DMS 273 treated with DMSO at 0.1 percent for 48 hours (cell line): ENCODE measurements around the gene RAB40C.

Experiments used
- DNase-seq: peaks from one replicate; lab custom pipeline; 2025; lab: John Stamatoyannopoulos, UW

The RAB40C gene

GRCh38 chr16:575354-576196 lies 14.3 kb upstream of the RAB40C start:
- no peak for DNase-seq

DNA sequence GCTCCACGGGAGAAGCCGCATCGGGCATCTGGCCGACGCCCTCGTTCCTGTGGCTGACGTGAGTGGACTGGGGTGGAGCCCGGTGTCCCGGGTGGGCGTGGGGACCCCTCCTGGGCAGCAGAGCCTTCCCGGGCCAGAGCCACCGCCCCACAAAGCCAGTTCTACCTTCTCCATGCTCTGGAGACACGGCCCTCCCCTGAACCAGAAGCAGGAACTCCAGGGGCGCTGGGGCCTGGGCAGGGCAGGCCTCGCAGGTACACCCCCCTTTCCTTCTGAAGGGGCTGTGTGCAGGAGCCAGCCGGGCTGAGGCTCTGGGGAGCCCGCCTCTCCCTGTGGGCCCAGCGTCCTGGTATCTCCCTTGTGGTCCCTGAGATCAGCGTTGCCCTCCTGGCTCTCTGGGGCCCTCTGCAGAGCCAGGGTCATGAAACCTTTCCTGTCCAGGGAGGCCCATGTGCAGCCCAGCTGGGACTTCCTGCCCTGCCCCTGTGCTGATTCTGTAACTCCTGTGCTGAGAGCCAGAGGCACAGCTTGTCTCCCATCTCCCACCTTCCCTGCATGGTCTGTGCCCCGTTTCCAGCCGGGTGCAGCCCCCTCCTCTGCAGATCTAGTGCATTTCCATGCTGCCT lies 13.6 kb upstream of the RAB40C start:
- no peak for DNase-seq

- no peak for DNase-seq
These were observed 13.1 kb upstream of the RAB40C start for GRCh38 chr16:576823-577201.

- DNase-seq, result no peak
These were observed 12.1 kb upstream of the RAB40C start for GRCh38 chr16:577796-578195.

GRCh38 chr16:578232-578869 lies 11.5 kb upstream of the RAB40C start:
- no peak for DNase-seq

- DNase-seq, result no peak
These were observed 10.9 kb upstream of the RAB40C start for GRCh38 chr16:578870-579405.

DNA sequence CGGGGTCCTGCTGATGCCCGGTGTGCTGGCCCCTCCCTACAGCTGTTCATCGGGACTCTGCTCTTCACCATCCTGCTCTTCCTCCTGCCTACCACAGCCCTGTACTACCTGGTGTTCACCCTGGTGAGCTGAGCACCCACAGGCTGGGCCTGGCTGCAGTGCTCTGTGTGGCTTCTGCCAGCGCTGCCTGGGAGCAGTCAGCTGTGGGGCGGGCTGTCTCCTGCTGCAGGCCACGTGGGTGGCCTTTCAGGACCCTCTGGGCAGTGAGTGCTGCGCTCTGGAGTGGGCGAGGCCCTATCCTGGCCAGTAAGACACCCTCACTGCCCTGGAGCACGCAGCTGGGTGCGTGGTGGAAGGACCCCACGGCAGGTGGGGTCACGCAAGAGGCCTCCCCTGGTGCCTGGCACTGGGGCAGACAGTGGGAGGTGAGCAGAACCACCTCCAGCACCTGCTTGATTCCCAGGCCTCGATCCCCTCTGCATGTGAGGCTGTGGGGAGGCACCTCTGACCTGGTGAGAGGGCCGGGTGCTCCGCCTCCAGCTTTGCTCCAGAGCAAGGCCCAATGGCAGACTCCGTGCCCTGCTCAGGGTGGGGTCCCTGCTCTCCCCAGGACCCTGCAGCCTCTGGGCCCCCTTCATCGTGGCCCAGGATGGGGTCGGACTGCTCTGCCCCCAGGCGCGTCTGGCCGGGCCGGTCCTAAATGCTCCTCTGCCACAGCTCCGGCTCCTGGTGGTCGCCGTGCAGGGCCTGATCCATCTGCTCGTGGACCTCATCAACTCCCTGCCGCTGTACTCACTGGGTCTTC lies 9.5 kb upstream of the RAB40C start:
- DNase-seq, result no peak

DNA sequence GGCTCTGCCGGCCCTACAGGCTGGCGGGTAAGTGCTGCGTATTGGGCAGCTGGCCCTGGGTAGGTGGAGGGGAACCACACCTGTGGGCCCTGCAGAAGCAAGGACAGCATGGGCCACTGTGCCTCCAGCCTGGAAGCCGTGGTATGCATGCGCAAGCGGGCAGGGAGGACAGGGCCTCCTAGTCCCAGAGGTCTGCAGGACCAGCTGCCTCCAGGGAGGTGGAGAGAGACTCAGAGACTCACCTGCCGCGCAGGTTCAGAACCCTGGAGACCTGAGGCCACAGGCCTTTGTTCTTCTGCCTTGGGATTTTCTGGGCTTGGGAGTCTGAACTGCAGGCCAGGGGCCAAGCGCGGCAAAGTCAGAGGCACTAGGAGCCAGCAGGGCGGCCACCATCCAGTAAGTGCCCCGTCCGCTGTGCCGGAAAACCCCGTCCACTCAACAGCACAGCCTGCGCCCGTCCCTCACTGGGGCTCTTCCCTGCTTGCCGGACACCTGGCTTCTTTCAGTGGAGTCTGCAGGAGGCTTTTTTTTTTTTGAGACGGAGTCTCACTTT lies 8.8 kb upstream of the RAB40C start:
- DNase-seq, result no peak

DNA sequence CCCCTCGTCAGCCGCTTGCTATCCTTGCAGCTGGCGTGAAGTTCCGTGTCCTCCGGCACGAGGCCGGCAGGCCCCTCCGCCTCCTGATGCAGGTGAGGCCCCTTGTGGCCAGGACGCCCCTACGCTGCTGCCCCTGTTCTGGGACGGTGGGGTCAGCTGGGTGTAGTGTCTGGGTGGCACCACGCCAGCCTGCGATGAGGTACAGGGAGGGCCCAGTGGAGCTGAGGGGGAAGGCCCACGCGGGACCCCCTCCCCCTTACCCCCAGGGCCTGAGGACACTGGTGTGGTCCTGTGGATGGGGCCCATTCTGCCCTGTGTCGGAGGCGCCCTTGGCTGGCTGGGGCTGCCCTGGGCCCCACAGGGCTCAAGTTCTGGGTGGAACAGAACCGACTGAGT lies 7.7 kb upstream of the RAB40C start:
- no peak for DNase-seq

DNA sequence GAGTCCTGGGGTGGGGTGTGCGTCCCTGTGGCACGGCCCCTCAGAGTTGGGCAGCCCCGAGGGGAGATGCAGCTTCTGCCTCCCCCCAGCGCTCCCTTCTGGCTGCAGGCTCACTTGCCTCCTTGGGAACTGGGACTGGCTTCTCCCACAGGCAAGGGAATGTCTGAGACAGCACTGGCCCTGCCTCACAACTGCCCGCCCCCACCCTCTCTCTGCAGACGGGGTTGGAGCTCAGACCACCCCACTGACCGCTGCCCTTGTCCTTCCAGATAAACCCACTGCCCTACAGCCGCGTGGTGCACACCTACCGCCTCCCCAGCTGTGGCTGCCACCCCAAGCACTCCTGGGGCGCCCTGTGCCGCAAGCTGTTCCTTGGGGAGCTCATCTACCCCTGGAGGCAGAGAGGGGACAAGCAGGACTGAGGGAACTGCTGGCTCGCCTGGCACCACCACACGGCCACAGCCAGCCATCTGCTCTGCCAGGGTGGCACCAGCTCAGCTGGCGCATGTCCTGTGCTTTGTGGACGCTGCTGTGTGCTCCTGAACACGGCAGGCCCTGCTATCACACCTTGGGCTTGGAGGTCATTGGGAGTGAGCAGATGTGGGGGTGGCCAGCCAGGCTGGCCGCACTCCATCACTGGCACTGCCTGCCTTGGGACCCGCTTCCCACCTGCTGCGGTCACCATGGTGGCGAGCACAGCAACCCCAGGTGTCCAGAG lies 7.1 kb upstream of the RAB40C start:
- DNase-seq, result peak; percentile 31

GRCh38 chr16:583470-583814 lies 6.4 kb upstream of the RAB40C start:
- DNase-seq, result peak; percentile 27

GRCh38 chr16:583815-584591 lies 5.9 kb upstream of the RAB40C start:
- no peak for DNase-seq

GRCh38 chr16:585351-585750 lies 4.5 kb upstream of the RAB40C start:
- no peak for DNase-seq

GRCh38 chr16:586047-586644 lies 3.7 kb upstream of the RAB40C start:
- no peak for DNase-seq

DNA sequence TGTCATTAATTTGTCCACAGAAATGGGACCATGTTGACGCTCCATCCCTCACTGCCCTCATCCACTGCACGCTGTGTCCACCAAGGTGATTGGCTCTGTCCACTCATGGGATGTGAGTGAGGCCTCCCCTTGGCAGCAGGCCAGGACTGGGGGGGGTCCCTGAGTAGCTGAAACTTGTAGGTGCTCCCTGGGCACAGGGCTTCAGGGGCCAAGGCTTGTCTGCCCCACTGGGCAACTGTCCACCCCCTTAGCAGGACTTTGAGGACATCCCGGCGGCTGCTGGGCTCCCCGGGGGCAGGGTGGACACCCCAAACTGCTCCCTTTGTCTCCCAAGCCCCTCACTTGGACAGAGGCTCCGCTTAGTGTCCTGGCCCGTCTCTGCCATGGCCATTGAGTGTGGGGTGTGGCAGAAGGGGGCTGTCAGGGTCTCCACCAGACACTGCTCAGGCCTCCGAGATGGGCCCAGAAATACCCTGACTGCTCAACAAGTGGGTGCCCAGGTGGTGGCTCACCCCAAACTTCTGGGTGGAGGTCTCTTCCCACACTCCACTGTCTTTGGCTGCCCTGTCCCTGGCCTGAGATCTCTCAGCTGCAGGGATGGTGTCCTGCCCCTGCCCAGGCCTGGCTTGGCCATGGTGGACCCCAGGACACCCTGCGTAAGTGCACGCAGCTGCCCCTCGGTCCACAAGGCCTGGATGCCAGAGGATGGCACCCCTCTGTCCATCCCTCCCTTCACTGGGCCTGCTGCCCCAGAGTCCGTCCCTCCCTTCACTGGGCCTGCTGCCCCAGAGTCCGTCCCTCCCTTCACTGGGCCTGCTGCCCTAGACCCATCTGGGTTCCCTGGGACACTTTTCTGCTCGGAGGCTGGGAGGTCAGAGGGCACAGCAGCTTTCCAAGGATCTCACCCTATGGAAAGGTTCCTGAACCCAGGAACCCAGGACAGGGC lies 2.9 kb upstream of the RAB40C start:
- DNase-seq, result no peak

GRCh38 chr16:588639-588888 lies 1.3 kb upstream of the RAB40C start:
- no peak for DNase-seq

DNA sequence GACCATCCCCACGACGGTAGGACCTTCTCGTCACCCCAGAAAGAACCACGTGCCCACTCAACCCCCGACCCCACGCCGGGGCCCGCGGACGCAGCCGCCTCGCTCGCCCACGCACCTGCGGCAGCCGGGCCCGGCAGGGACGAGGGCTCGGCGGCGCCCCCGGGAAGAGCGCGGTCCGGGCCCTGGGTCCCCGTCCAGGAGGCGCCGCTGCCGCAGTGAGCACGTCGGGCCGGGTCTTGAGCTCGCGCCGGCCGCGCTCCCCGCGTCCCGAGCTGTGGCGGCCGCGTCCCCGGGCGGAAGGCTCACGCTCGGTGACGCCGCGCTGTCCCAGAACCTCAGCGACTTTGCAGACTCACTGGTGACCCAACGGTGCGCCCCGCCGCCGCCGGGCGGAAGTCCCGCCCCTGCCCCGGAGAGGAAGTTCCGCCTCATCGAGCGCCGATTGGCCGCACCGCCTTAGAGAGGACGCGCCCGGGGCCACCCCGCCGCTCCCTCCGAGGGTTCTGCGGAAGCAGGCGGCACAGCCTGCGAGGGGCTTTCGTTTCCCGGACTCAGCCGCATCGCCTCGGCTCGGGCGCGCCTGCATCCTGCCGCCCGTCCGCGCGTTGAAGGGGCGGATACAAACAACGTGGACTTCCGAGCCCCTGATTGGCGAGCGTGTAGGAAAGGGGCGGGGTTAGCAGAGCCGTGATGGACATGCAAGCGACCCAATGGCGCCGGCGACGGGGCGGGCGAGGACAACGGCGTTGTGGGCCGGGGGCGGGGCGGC lies 793 bp upstream of the RAB40C start:
- peak; percentile 84 for DNase-seq

DNA sequence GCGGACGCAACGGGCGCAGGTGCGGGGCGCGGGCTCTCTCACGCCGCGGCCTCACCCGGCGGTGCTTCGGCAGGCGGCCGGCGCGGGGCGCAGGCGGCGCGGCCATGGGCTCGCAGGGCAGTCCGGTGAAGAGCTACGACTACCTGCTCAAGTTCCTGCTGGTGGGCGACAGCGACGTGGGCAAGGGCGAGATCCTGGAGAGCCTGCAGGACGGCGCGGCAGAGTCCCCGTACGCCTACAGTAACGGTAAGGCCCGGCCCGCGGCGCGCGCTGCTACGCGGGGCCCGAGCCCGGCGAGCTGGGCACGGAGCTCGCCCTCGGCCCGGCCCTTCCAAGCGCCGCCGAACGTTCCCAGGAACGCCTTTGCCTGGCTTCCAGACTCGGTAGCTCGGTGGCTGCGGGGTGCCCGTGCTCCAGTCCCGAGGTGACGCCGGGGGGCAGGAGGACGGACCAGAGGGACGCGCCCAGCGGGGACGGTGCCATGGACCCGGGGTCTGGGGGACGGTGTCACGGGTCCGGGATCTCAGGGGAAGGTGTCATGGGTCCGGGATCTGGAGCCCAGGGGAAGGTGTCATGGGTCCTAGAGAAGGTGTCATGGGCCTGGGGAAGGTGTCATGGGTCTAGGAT lies 435 bp downstream of the RAB40C start:
- no peak for DNase-seq
